G401.6 (cell line): Measurements from ENCODE around the gene SURF4.
A peak's percentile ranks its signal among the peaks of the same experiment; 100 is the strongest.

ENCODE experiments used
- FAIRE-seq: peaks from 2 replicates; lab custom pipeline; 2012; peaks lifted over from hg19 to GRCh38; lab: Jason Lieb, UNC

The SURF4 gene

GRCh38 chr9:133374612-133375115 is 1.2 kb downstream of the SURF4 start:
- FAIRE-seq: no peak

DNA sequence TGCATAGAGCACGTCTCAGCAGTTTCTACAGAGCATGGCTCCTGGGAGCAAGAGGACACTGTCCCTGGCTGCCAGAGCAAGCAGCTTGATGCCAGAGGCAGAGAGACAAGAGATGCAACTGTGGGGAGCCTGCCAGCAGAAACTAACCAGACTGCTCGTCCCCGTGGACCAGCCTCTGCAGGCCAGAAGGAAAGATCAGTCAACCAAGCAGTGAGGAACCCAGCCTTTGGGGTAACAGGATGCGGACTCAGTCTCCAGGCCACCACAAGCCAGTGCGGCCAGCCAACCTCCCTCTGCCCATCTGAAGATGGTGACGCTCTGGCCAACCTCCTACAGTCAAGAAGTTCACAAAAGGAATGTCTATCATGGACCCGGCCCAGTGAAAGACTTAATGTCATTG is 3.7 kb downstream of the SURF4 start:
- no peak for FAIRE-seq

- FAIRE-seq: no peak
Observed at GRCh38 chr9:133371261-133371711, 4.6 kb downstream of the SURF4 start.

DNA sequence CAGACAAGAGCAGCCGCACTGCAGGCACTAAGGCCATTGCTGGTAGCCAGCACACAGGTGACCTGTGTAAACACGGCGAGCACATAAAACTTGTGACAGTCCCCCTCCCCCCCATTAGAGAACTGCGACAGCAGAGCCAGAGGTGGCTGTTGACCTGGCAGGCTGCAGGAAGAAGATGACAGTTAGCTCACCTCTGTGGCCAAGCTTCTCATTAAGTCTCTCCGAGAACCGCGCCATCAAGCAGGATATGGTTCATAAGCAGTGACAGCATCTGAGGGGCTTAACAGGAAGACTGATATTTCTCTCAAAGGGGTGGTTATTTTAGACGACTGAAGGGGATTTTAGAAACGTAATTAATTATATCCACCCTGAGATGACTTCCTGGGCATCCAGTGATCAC is 5.2 kb downstream of the SURF4 start:
- no peak for FAIRE-seq

- FAIRE-seq: no peak
Observed at GRCh38 chr9:133369933-133370332, 5.9 kb downstream of the SURF4 start.

DNA sequence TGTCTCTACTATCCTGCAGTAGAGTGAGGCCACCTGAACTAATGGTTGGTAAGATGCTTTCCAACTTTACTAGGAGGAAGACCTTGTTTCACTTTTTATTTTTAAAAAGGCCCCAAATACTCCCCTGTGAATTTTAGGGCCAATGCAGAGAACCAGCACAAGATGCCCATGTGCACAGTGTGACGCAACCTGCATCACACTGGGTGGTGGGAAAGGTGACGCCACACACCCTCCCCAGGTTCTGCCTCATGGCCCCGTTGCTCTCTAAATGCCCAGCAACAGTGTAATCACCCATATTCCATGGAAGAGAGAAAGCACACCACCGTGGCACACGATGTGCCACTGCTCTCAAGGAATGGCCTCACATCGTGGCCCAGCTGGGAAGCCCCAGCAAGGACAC is 6.4 kb downstream of the SURF4 start:
- FAIRE-seq: no peak

- FAIRE-seq: no peak
Observed at GRCh38 chr9:133368249-133368881, 7.5 kb downstream of the SURF4 start.

- no peak for FAIRE-seq
Observed at GRCh38 chr9:133367778-133368177, 8.1 kb downstream of the SURF4 start.

- no peak for FAIRE-seq
Observed at GRCh38 chr9:133367221-133367620, 8.6 kb downstream of the SURF4 start.

GRCh38 chr9:133366435-133366834 is 9.4 kb downstream of the SURF4 start:
- FAIRE-seq: no peak

DNA sequence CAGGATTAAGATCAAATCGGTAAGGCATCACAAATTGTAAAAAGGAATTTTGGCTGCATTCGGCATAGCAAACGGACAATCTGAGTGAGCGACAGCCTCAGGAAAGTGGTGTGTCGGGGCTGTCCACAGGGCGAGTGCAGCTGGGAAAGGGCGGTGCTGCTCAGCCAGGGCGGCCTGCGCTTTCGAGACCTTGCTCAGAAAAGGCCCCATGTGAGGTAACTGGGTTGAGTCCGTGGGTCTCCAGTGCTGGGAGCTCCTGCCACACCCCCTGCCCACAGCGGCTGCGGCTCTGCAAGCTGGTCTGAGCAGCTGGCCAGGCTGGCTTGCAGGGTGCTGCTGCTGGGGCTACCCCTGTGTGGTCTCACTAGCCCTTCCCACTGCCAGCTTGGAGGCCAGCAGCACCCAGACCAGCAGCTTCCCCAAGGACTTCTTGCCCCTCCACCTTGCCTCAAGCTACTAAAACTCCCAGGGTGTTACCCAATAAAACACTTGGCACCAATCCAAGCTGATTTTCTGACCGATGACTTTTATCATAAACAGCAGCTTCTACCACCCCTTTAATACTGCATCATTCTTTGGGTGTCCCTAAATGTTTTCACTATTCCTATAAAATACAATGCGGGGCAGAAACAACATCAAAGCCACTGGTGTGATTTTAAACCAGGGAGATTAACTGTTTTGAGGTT is 13.4 kb downstream of the SURF4 start:
- FAIRE-seq: no peak

DNA sequence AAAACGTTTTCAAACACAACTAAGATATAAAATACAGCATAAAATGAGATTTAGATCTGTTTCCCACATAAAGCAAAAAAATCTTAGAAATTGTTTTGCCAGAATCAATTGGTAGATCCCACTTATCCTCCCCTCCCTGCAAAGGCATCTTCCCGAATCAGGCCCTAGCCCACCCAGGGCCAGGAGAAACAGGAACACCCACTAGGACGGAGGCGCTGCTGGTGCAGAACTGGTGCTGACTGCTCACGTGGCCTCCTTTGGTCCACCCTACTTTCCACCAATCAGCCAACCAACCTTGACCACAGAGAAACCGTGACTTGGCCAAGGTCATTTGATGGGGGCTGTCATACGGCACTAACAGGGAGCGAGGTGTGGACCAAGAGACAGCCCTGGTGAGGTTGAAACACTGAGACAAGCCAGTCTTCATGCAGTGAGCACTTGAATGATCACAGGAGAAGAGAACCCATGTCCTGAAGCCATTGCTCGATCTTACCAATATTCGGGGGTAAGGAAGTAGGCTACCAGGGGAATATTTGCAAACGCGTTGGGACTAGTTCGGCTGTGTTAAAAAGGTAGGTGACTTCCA is 14.3 kb downstream of the SURF4 start:
- no peak for FAIRE-seq

DNA sequence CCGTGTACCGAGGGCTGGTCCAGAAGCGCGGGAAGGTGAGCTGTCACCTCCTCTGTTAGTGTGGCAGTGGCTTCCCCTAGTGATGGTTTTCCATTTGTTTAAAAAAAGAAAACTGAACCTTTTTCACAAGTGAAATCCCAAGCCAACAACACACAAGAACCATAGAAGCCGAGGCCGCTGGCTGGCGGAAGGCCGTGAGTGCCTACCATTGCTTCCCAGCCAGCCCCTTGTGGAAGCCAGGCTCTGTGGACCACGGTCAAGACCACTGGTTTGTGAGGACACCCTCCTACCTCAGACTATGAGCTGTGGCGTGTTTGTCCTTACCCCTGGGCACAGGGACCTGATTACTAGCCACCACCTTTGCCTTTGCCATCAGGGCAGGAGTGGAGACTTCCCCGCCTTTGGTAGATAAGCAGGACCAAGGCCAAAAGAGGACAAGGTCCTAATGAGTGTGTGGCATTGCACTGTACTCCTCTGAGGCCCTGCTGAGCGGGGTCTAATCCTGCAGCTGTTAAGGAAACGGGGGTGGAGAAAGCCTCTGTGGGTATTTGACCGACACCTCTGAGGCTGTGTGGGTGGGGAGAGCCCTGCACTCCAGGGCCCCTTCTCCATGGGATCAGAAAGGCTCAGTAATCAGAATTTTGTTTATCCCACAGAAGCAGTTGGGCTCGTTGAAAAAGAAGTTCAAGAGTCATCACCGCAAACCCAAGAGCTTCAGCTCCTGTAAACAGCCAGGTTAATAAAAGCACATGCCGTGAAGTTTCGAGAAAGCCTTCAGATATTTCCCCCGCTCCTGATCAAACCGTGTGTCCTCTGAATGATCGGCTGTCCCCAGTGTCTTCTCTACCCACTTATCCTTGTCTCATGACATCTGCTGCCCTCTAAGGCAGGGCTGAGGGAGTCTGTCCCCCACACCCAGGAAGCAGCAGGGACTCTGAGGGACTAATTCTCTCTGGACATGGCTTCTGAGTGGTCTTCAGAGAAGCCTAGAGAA is 15.2 kb downstream of the SURF4 start:
- no peak for FAIRE-seq

DNA sequence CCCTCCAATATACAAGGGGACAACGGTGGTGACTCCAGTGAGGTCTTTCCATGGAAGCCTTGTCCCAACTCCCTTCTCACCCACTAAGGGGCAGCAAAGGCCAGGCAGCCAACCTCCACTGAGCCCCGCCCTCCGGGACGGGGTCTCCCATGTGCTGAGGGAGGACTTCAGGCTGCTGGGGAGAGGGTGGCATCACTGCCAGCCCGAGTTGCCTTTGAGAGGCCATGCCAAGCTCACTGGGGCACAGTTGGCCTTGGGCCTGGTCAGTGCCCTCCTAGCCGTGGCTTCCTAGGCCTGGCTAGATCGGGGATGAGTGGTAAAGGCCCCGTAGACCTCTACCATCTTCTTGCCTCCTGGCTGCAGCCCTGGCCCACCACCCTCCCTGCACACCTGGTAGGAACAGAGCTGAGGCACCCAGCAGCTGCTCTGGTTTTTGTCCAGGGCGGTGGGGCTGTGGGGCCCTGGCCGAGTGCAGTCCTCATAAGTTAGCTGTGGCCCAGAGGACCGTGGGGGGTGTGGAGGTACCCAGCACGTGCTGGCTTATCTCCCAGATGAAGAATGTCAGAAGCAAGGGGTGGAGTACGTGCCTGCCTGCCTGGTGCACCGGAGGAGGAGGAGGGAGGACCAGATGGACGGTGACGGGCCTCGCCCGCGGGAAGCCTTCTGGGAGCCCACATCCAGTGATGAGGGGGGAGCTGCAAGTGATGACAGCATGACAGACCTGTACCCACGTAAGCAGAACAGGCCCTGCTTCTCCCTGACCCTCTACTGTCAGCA is 16.3 kb downstream of the SURF4 start:
- no peak for FAIRE-seq

DNA sequence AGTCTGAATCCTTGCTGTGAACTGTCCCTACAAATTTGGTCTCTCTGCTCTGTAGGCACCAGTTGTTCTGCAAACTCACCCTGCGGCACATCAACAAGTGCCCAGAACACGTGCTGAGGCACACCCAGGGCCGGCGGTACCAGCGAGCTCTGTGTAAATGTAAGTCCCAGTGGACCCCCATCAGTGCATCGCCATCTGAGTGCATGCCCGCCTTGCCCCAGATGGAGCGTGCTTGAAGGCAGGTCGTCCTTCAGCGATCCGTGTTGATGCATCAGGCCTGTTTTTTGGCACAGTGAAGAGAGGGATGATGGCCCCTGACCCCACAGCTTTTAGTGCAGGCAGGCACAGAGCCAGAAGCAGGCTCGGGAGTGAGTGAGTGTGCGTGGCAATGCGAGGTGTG is 18.2 kb downstream of the SURF4 start:
- no peak for FAIRE-seq

GRCh38 chr9:133356391-133357091 is 19.3 kb downstream of the SURF4 start, which contains the start of the genes SURF1 and SURF2:
Gene SURF1 (minus strand): TSS chr9:133356487. CDS start chr9:133356453, 34 bp downstream.
Gene SURF2 (plus strand): TSS chr9:133356550. CDS start chr9:133356593, 43 bp downstream.
- FAIRE-seq: no peak

DNA sequence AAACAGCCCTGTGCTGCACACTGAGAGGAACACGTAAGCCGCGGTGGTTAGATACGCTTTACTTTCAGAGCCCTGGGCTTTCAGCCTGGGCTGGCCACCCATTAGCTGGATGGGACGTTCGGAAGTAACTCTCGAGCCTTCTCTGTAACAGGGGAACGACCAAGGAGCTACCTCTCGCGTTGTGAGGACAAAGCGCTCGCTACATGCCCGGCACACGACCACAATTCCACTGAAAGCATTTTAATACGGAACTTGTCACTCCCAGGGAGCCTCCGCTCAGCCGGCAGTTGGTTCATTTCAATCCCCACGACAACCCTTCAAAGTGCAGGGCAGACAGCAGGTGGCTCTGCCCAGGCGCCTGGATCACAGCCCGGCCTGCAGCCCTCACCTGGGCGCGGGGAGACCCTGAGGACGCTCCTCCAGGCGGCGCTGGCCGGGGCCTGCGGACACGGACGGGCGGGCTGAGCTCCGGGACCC is 19.9 kb downstream of the SURF4 start:
- peak; percentile 48 for FAIRE-seq

- no peak for FAIRE-seq
Observed at GRCh38 chr9:133354766-133355165, 21.1 kb downstream of the SURF4 start.

- no peak for FAIRE-seq
Observed at GRCh38 chr9:133353548-133353947, 22.3 kb downstream of the SURF4 start.

DNA sequence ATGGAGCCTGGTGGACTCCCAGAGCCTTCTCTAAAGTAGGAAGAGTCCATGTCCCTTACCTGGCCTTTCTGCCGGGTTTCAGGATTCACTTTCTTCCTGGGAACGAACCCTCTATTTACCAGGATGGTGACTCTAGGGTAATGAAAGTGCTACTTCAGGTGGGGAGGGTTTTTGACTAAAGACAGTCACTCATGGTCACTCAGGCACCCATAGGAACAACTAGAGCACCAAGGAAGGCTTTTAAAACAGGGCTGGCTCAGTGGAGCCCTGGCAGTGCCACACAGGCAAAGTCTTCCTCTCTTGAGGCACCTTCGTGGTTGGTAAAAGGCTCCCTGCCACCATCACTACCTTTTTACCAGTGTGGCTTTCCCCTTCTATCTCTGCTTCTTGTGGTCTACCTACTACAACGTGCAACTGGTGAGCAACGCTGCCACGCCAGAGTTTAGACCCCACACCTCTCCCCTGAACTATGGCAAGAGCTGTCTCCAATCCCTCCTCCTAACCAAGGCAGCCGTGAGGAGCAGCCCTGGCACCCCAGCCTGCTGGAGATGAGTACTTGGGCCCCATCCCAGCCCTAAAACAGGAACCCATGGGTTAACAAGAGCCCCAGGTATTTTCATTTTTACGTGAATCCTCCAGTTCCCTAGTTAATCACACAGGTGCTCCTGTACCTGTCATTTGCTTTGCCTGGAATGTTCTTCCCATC is 23.1 kb downstream of the SURF4 start:
- FAIRE-seq: no peak
